Measurements from ENCODE around the gene FRZB. TPM values are rescaled to one million over a fixed set of nuclear protein-coding genes. Genes with fewer than 3 reads are reported as not detected.

Gene FRZB
- total and polyA plus RNA-seq, 2 of the 13 experiments (the other 11 are each of a cell fraction or from before 2014, with no cell fraction given) = 0.04 to 1.2 TPM

DNA sequence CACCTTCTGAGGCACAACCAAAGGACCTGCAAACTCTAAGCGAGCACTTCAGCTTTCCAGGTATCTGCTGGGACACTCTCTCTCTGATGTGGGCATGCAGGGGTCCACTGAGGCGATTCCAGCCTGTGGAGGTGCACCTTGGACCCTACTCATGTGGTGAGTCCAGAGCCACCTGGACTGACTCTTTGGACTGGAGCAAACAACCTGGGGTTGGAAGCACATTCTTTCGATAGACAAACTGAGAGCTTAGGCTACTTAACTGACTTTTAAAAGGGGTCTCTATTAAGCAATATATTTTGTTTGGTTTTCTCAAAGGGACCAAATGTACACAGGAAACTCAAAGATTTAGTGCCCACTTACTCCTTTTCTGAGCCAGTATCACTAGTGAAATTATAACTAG lies 51.6 kb downstream of the FRZB start (continued):
- TF ChIP-seq ZNF772 (CRISPR knock-in tag; IDR thresholded peaks at IDR 0.05) = no peak
- TF ChIP-seq, protein P1, sequence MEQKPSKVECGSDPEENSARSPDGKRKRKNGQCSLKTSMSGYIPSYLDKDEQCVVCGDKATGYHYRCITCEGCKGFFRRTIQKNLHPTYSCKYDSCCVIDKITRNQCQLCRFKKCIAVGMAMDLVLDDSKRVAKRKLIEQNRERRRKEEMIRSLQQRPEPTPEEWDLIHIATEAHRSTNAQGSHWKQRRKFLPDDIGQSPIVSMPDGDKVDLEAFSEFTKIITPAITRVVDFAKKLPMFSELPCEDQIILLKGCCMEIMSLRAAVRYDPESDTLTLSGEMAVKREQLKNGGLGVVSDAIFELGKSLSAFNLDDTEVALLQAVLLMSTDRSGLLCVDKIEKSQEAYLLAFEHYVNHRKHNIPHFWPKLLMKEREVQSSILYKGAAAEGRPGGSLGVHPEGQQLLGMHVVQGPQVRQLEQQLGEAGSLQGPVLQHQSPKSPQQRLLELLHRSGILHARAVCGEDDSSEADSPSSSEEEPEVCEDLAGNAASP (CRISPR knock-in tag; IDR thresholded peaks at IDR 0.05; ENCODE audit: borderline replicate concordance) = peak; percentile 73; the same call in 1 of the 2 replicates
- TF ChIP-seq ZKSCAN8 (CRISPR knock-in tag; IDR thresholded peaks at IDR 0.05; ENCODE audit: borderline replicate concordance) = no peak
- TF ChIP-seq MTF2 (CRISPR knock-in tag; IDR thresholded peaks at IDR 0.05; ENCODE audit: borderline replicate concordance) = no peak
- TF ChIP-seq ZSCAN12 (CRISPR knock-in tag; IDR thresholded peaks at IDR 0.05) = no peak
- no peak for TF ChIP-seq ZSCAN22 (CRISPR knock-in tag; IDR thresholded peaks at IDR 0.05)
- TF ChIP-seq DNMT3B (CRISPR knock-in tag; conservative IDR thresholded peaks at IDR 0.05) = no peak
- no peak for TF ChIP-seq SMAD9 (CRISPR knock-in tag; IDR thresholded peaks at IDR 0.05)
- peak; percentile 73 for TF ChIP-seq HDAC1 (CRISPR knock-in tag; IDR thresholded peaks at IDR 0.05)
- peak; percentile 60; the same call in 1 of the 2 replicates for TF ChIP-seq DMAP1 (CRISPR knock-in tag; IDR thresholded peaks at IDR 0.05)
- TF ChIP-seq, protein P2, sequence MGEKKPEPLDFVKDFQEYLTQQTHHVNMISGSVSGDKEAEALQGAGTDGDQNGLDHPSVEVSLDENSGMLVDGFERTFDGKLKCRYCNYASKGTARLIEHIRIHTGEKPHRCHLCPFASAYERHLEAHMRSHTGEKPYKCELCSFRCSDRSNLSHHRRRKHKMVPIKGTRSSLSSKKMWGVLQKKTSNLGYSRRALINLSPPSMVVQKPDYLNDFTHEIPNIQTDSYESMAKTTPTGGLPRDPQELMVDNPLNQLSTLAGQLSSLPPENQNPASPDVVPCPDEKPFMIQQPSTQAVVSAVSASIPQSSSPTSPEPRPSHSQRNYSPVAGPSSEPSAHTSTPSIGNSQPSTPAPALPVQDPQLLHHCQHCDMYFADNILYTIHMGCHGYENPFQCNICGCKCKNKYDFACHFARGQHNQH (CRISPR knock-in tag; IDR thresholded peaks at IDR 0.05) = no peak
- 0 out of 2 replicates have a peak, but pooled peaks have one; percentile 28 for TF ChIP-seq ZNF343 (CRISPR knock-in tag; IDR thresholded peaks at IDR 0.05)
- no peak for TF ChIP-seq NCOA1 (CRISPR knock-in tag; IDR thresholded peaks at IDR 0.05)
- TF ChIP-seq MED13 (CRISPR knock-in tag; IDR thresholded peaks at IDR 0.05) = no peak
- TF ChIP-seq TEAD3 (CRISPR knock-in tag; optimal IDR thresholded peaks at IDR 0.05; ENCODE audit: borderline replicate concordance) = peak; percentile 82
- no peak for TF ChIP-seq SOX13 (IDR thresholded peaks at IDR 0.05)
- TF ChIP-seq SOX13 (CRISPR knock-in tag; conservative IDR thresholded peaks at IDR 0.05 in 1 of 2, IDR thresholded peaks at IDR 0.05 in 1 of 2) = peak in 1 of 2 experiments; percentile 48; a peak in 1 of 4 replicates
- peak; percentile 74 for TF ChIP-seq POGZ (CRISPR knock-in tag; IDR thresholded peaks at IDR 0.05)
- peak; percentile 71 for TF ChIP-seq ASH2L (IDR thresholded peaks at IDR 0.05; ENCODE audit: insufficient read length, low read depth, low read length)
- no peak for TF ChIP-seq REXO4 (CRISPR knock-in tag; IDR thresholded peaks at IDR 0.05; ENCODE audit: borderline replicate concordance)
- peak; percentile 47; the same call in 1 of the 2 replicates for TF ChIP-seq KDM6A (CRISPR knock-in tag; IDR thresholded peaks at IDR 0.05; ENCODE audit: low read depth)
- TF ChIP-seq ZNF567 (CRISPR knock-in tag; IDR thresholded peaks at IDR 0.05; ENCODE audit: borderline replicate concordance) = no peak
- no peak for TF ChIP-seq ZNF138 (CRISPR knock-in tag; IDR thresholded peaks at IDR 0.05; ENCODE audit: low read depth)
- TF ChIP-seq, protein P3, sequence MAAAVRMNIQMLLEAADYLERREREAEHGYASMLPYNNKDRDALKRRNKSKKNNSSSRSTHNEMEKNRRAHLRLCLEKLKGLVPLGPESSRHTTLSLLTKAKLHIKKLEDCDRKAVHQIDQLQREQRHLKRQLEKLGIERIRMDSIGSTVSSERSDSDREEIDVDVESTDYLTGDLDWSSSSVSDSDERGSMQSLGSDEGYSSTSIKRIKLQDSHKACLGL (CRISPR knock-in tag; IDR thresholded peaks at IDR 0.05) = no peak
- TF ChIP-seq, protein P4, sequence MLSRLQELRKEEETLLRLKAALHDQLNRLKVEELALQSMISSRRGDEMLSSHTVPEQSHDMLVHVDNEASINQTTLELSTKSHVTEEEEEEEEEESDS (CRISPR knock-in tag; IDR thresholded peaks at IDR 0.05; ENCODE audit: borderline replicate concordance) = no peak
- peak; percentile 41; the same call in 1 of the 2 replicates for TF ChIP-seq HMG20A (CRISPR knock-in tag; IDR thresholded peaks at IDR 0.05; ENCODE audit: borderline replicate concordance)
- no peak for TF ChIP-seq ZBTB21 (CRISPR knock-in tag; IDR thresholded peaks at IDR 0.05)
- TF ChIP-seq SMARCC2 (IDR thresholded peaks at IDR 0.05) = no peak
- TF ChIP-seq REL (CRISPR knock-in tag; conservative IDR thresholded peaks at IDR 0.05) = no peak
- TF ChIP-seq, protein P5, sequence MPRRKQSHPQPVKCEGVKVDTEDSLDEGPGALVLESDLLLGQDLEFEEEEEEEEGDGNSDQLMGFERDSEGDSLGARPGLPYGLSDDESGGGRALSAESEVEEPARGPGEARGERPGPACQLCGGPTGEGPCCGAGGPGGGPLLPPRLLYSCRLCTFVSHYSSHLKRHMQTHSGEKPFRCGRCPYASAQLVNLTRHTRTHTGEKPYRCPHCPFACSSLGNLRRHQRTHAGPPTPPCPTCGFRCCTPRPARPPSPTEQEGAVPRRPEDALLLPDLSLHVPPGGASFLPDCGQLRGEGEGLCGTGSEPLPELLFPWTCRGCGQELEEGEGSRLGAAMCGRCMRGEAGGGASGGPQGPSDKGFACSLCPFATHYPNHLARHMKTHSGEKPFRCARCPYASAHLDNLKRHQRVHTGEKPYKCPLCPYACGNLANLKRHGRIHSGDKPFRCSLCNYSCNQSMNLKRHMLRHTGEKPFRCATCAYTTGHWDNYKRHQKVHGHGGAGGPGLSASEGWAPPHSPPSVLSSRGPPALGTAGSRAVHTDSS (CRISPR knock-in tag; conservative IDR thresholded peaks at IDR 0.05) = no peak

All from HepG2 (cell line).